Gastrocnemius medialis (tissue), 4 donors: ENCODE data around the gene IQSEC1.

ENCODE experiments used
- POLR2A ChIP-seq, 2 donors: fragments of 450-650 bp; IDR thresholded peaks; one replicate each; pipeline ENCODE4 v1.6.1; 2017; ENCODE audit warnings: antibody characterized with exemption in 2 of 2, mild to moderate bottlenecking in 2 of 2, moderate library complexity in 2 of 2
- TF ChIP-seq, protein P1 (sequence below), 5 experiments: fragments of 450-650 bp in 3 of 5; fragments of 200-600 bp in 2 of 5; sonication (generic) in 2 of 5; IDR thresholded peaks in 4 of 5; conservative IDR thresholded peaks in 1 of 5; 1 replicate in 4 of 5; 2 replicates in 1 of 5; pipeline ENCODE4 v1.5.1; 2016 to 2019; ENCODE audit warnings: antibody characterized with exemption in 5 of 5, mild to moderate bottlenecking in 3 of 5, moderate library complexity in 3 of 5

DNA sequence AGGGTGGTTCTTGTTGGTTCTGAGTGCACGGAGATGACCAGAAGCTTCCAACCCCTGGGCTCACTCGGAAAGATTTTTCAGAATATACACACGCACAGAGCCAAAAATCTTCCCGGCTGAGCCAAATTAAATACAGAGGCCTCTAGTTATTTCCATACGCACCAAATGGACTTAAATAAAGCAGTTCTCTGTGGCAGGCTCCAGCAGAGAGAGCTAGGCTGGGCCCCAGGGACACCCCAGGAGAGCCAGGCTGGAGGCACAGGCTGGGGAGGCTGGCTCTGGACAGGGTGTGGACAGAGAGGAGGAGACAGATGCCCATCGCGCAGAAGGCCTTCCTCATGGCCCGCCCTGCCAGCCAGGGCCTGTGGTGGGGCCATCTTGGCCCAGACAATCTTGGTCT lies 115.9 kb downstream of the IQSEC1 start:
- TF ChIP-seq, protein P1, sequence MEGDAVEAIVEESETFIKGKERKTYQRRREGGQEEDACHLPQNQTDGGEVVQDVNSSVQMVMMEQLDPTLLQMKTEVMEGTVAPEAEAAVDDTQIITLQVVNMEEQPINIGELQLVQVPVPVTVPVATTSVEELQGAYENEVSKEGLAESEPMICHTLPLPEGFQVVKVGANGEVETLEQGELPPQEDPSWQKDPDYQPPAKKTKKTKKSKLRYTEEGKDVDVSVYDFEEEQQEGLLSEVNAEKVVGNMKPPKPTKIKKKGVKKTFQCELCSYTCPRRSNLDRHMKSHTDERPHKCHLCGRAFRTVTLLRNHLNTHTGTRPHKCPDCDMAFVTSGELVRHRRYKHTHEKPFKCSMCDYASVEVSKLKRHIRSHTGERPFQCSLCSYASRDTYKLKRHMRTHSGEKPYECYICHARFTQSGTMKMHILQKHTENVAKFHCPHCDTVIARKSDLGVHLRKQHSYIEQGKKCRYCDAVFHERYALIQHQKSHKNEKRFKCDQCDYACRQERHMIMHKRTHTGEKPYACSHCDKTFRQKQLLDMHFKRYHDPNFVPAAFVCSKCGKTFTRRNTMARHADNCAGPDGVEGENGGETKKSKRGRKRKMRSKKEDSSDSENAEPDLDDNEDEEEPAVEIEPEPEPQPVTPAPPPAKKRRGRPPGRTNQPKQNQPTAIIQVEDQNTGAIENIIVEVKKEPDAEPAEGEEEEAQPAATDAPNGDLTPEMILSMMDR (IDR thresholded peaks at IDR 0.05 in 4 of 5, conservative IDR thresholded peaks at IDR 0.05 in 1 of 5): no peak
- no peak for TF ChIP-seq POLR2A (IDR thresholded peaks at IDR 0.05)
